T-cell (primary cell): Measurements from ENCODE around the gene ZGLP1. TPM values are rescaled to one million over a fixed set of nuclear protein-coding genes. Genes with fewer than 3 reads are reported as not detected.

Experiments used
- ATAC-seq, 4 experiments: fragments of 200-7000 bp in 3 of 4; fragments of 150-1000 bp in 1 of 4; cut with Tn5 transposase; replicated peaks in 1 of 4; 1 replicate in 3 of 4; 2 replicates in 1 of 4; pipeline ENCODE4 v1.10.0; 2021; ENCODE audit warnings: moderate library complexity in 3 of 4, mild to moderate bottlenecking in 2 of 4, moderate number of reproducible peaks in 1 of 4
- CTCF ChIA-PET, 2 donors: fragments of 300-600 bp; sonication (Branson Sonifier 250); formaldehyde crosslinking; loops; one replicate each; lab custom pipeline; 2022; ENCODE audit warnings: antibody characterized with exemption in 2 of 2; lab: Charles Lee
- POLR2A ChIA-PET, 2 donors: fragments of 300-600 bp; sonication (Branson Sonifier 250); formaldehyde crosslinking; loops; one replicate each; lab custom pipeline; 2022; ENCODE audit warnings: antibody characterized with exemption in 2 of 2; lab: Charles Lee
- DNase-seq, 35 experiments: peaks; one replicate each; pipeline versions ENCODE4 v3.0.0 to v3.0.0-alpha.2; 2013 to 2023
- H3K27ac ChIP-seq: one replicate; pipeline ENCODE4 v1.5.1; 2013; ENCODE audit warnings: low read length
- H3K27me3 ChIP-seq, 2 experiments: replicated peaks in 1 of 2; 1 replicate in 1 of 2; 2 replicates in 1 of 2; pipeline versions ENCODE4 v1.6.1 to v1.7.0; 2013; ENCODE audit warnings: low read length in 1 of 2, mixed read lengths in 1 of 2; ENCODE audit not compliant: control insufficient read depth in 2 of 2, insufficient read depth in 2 of 2; ENCODE audit errors: extremely low read depth in 1 of 2
- H3K36me3 ChIP-seq, 2 donors: 1 replicate in 1 of 2; 2 replicates in 1 of 2; pipeline versions ENCODE4 v1.6.1 to v1.7.0; 2013; ENCODE audit warnings: low read length in 1 of 2; ENCODE audit not compliant: control insufficient read depth in 2 of 2, insufficient read depth in 1 of 2; ENCODE audit errors: extremely low read depth in 1 of 2
- H3K4me1 ChIP-seq, 2 experiments: 1 replicate in 1 of 2; 2 replicates in 1 of 2; pipeline versions ENCODE4 v1.6.1 to v1.7.0; 2013; ENCODE audit warnings: low read length in 2 of 2, mixed read lengths in 1 of 2; ENCODE audit not compliant: insufficient read depth in 2 of 2, control insufficient read depth in 1 of 2; ENCODE audit errors: extremely low read depth in 1 of 2
- H3K4me3 ChIP-seq, 2 donors: 1 replicate in 1 of 2; 2 replicates in 1 of 2; pipeline versions ENCODE4 v1.5.1 to v1.7.0; 2013; ENCODE audit warnings: mild to moderate bottlenecking in 2 of 2, low read length in 1 of 2, moderate library complexity in 1 of 2; ENCODE audit not compliant: control insufficient read depth in 1 of 2; ENCODE audit errors: extremely low read depth in 1 of 2
- H3K9me3 ChIP-seq: 2 replicates; pipeline ENCODE4 v1.7.0; 2013
- H3K27ac Mint-ChIP-seq, 2 donors: one replicate each; pipeline ENCODE4 v1.8.0; 2020 to 2021; ENCODE audit warnings: mild to moderate bottlenecking in 2 of 2, mixed read lengths in 2 of 2
- H3K27me3 Mint-ChIP-seq, 2 donors: one replicate each; pipeline ENCODE4 v1.8.0; 2021 to 2022; ENCODE audit warnings: mixed read lengths in 2 of 2
- H3K36me3 Mint-ChIP-seq: one replicate; pipeline ENCODE4 v1.8.0; 2021; ENCODE audit warnings: mixed read lengths
- H3K4me1 Mint-ChIP-seq, 3 donors: one replicate each; pipeline ENCODE4 v1.8.0; 2020 to 2022; ENCODE audit warnings: mixed read lengths in 3 of 3, mild to moderate bottlenecking in 1 of 3
- H3K4me3 Mint-ChIP-seq, 3 donors: one replicate each; pipeline ENCODE4 v1.8.0; 2020 to 2022; ENCODE audit warnings: mild to moderate bottlenecking in 3 of 3, mixed read lengths in 3 of 3, moderate library complexity in 3 of 3
- H3K9me3 Mint-ChIP-seq, 3 donors: one replicate each; pipeline ENCODE4 v1.8.0; 2020 to 2022; ENCODE audit warnings: mixed read lengths in 3 of 3
- WGBS: methylation state at CpG from one replicate; pipeline ENCODE4 v1.1.5; 2013; ENCODE audit warnings: missing lambda C conversion rate; ENCODE audit not compliant: insufficient coverage; 5-methylcytosine and 5-hydroxymethylcytosine counted together
- total RNA-seq, 35 experiments: library from RNA in 6 of 35; stranded (reverse) in 6 of 35; fragments of 120-200 nt in 1 of 35; gene quantifications; one replicate each; pipeline versions ENCODE4 v1.2.1 to v1.2.4 and lab custom pipeline; 2013 to 2026

ZGLP1 gene
- total RNA-seq, 5 donors from 2014 or later (not counting 1 experiment from before 2014, with no cell fraction given) = 3.9 to 11.8 (median 8.1) TPM

DNA sequence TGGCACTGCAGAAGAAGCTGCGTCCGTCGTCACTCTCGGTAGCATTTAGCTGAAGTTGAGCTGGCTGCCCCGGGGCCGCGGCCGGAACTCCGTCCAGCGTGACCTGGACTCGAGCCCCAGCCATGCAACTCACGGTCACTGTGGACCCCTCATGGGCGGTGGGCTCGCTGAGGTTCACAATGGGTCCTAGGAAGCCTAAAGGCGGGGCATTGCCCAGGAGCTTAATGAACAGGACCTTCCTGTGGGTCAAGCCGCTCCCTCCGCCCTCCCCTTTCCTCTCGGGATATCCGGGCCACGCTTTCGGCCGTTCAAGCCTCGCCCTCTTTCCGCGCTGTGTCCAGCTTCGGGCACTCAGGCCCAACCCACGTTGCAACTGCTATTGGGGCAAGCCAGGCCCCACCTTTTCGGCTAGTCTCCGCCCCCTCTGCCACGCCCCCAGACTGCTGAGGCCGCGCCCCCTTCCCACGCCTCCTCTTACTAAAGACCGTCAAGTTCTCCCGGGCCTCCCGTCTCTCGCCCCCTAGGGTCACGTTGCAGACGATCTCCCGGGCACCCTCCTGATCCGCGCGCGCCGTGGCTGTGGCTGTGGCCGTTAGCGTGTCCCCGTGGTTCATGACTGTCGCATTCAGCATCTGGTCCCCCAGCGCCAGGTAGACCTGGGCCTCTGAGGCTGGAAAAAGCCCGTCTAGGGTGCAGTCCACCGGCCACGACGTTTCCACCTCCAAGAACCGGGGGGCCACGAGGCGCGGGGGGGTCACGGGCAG, 25.2 kb upstream of the ZGLP1 start:
- peak overlapping the region in 1 of 2 donors; percentile 34 for H3K27ac Mint-ChIP-seq
- no peaks in the 10 kb centered on the region for H3K27me3 Mint-ChIP-seq
- H3K4me1 Mint-ChIP-seq = peaks cover 43 to 54% (median 52%) of the 10 kb centered on the region in 3 donors
- H3K9me3 Mint-ChIP-seq = no peaks in the 10 kb centered on the region
- 91% methylated on average over 46 of the region's 59 CpGs for WGBS
- Histone ChIP-seq H3K27ac (no peak overlapping the region), H3K9me3 (no peaks in the 10 kb centered on the region), H3K4me1 (peaks cover 18 to 71% of the 10 kb centered on the region in 2 experiments), H3K27me3 (no peaks in the 10 kb centered on the region), H3K36me3 (peaks cover 26 to 32% of the 10 kb centered on the region in 2 donors), H3K4me3 (no peak overlapping the region)
- ATAC-seq (no peak), DNase-seq (peak in 17 of 35 experiments; percentile 8 to 41 (median 22))
- peak overlapping the region in 1 of 3 donors; percentile 93 for H3K4me3 Mint-ChIP-seq
- peaks cover 11% of the 10 kb centered on the region for H3K36me3 Mint-ChIP-seq
- ChIA-PET POLR2A (no interaction called here), CTCF (interaction anchor here in 1 of 2 donors (1.9 kb wide), 1 partner anchor 76 kb away, joined by 5 read pairs; no protein-coding TSS in a partner anchor)

GRCh38 chr19:10333758-10334587, 24.4 kb upstream of the ZGLP1 start:
- POLR2A ChIA-PET = interaction anchor here (0.6 kb wide), 5 partner anchors 26 to 301 kb away, joined by 3 to 8 read pairs (median 5); no protein-coding TSS in a partner anchor
- Mint-ChIP-seq H3K36me3 (peaks cover 11% of the 10 kb centered on the region), H3K27me3 (no peaks in the 10 kb centered on the region), H3K4me1 (peaks cover 35 to 46% (median 44%) of the 10 kb centered on the region in 3 donors), H3K9me3 (no peaks in the 10 kb centered on the region), H3K27ac (peak overlapping the region; percentile 94 to 97), H3K4me3 (peak overlapping the region; percentile 92 to 95 (median 93))
- Histone ChIP-seq H3K36me3 (peaks cover 34 to 40% of the 10 kb centered on the region in 2 donors), H3K27me3 (no peaks in the 10 kb centered on the region), H3K9me3 (no peaks in the 10 kb centered on the region), H3K27ac (peak overlapping the region; percentile 44), H3K4me1 (peaks cover 18 to 66% of the 10 kb centered on the region in 2 experiments), H3K4me3 (peak overlapping the region; percentile 71 to 89)
- DNase-seq (no peak), ATAC-seq (peak in 1 of 4 experiments; percentile 0)
- CTCF ChIA-PET = interaction anchor here in 1 of 2 donors (0.6 to 1.9 kb wide), 6 partner anchors 47 to 334 kb away, joined by 3 to 5 read pairs (median 4); partner anchors contain the start of genes ICAM1 and TYK2
- WGBS = 65% methylated on average over 44 of the region's 44 CpGs

- Mint-ChIP-seq H3K4me3 (peak within 1 kb of the TSS; percentile 92 to 95 (median 93)), H3K4me1 (peaks cover 27 to 38% (median 36%) of the 10 kb centered on the region in 3 donors), H3K36me3 (peaks cover 11% of the 10 kb centered on the region), H3K9me3 (no peaks in the 10 kb centered on the region), H3K27me3 (no peaks in the 10 kb centered on the region), H3K27ac (peak within 1 kb of the TSS; percentile 94 to 97)
- DNase-seq (peak; percentile 91 to 100 (median 97)), ATAC-seq (peak; percentile 93 to 99 (median 98))
- Histone ChIP-seq H3K27me3 (no peaks in the 10 kb centered on the region), H3K9me3 (no peaks in the 10 kb centered on the region), H3K4me1 (peaks cover 12 to 58% of the 10 kb centered on the region in 2 experiments), H3K4me3 (peak within 1 kb of the TSS; percentile 71 to 89), H3K36me3 (peaks cover 35 to 48% of the 10 kb centered on the region in 2 donors), H3K27ac (peak within 1 kb of the TSS; percentile 72)
- WGBS = under 1% methylated on average over 66 of the region's 82 CpGs
- ChIA-PET POLR2A (interaction anchor here (0.6 kb wide), 5 partner anchors 26 to 302 kb away, joined by 3 to 8 read pairs (median 5); no protein-coding TSS in a partner anchor), CTCF (interaction anchor here in 1 of 2 donors (0.6 to 1.9 kb wide), 6 partner anchors 47 to 333 kb away, joined by 3 to 5 read pairs (median 4); partner anchors contain the start of genes ICAM1 and TYK2)
These were observed 23.5 kb upstream of the ZGLP1 start, which contains the start of gene RAVER1 for GRCh38 chr19:10332965-10333757. Gene RAVER1, minus strand, starts transcription at chr19:10333529. Its CDS starts 22 bp downstream, at chr19:10333507.

DNA sequence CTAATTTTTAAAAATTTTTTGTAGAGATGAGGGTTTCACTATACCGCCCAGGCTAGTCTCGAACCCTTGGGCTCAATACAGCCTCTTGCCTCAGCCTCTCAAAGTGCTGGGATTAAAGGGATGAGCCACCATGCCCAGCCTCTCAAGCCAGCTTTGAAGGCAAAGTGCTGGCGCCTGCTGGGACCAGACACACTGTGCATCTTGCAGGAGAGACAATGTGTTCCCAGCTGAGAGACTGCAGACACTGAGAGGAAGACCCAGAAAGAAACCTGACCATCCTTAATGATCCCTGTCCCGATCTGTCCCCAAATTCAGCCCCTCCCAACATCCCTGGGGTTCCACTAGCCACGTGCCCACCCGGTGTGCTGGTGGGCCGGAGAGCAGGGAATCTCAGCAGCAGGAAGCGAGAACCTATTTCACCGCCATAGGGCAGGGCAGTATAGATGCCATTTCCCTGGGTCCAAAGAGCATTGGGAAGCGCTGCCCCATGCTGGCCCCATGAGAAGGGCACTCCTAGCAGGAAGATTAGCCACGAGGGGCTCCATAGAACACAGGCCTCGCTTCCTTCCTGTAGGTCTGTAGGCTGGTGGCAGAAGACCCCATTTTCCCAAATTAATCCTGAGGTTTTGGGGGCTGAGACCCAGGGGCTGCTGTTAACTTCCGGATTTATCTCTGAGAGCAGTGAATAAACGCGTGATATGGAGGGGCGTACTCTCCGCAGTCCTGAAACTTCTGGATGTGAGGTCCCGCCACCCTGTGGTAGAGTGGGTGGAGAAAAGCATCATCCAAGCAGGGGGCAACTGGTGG, 22.7 kb upstream of the ZGLP1 start:
- ATAC-seq (no peak), DNase-seq (no peak)
- no peaks in the 10 kb centered on the region for H3K9me3 ChIP-seq
- H3K36me3 ChIP-seq = peaks cover 40 to 53% of the 10 kb centered on the region in 2 donors
- no peaks in the 10 kb centered on the region for H3K27me3 Mint-ChIP-seq
- H3K27me3 ChIP-seq = no peaks in the 10 kb centered on the region
- H3K4me3 ChIP-seq = peak overlapping the region; percentile 71 to 89
- H3K9me3 Mint-ChIP-seq = no peaks in the 10 kb centered on the region
- ChIA-PET POLR2A (interaction anchor here in 1 of 2 donors (0.7 kb wide), 1 partner anchor 763 kb away, joined by 3 read pairs; no protein-coding TSS in a partner anchor), CTCF (interaction anchor here in 1 of 2 donors (0.6 to 1.9 kb wide), 2 partner anchors 33 to 74 kb away, joined by 3 to 5 read pairs; no protein-coding TSS in a partner anchor)
- peak overlapping the region; percentile 94 to 97 for H3K27ac Mint-ChIP-seq
- peaks cover 12 to 50% of the 10 kb centered on the region in 2 experiments for H3K4me1 ChIP-seq
- H3K36me3 Mint-ChIP-seq = peaks cover 11% of the 10 kb centered on the region
- H3K27ac ChIP-seq = peak overlapping the region; percentile 37
- peak overlapping the region; percentile 92 to 95 (median 93) for H3K4me3 Mint-ChIP-seq
- H3K4me1 Mint-ChIP-seq = peaks cover 27 to 36% (median 34%) of the 10 kb centered on the region in 3 donors
- WGBS = 70% methylated on average over 10 of the region's 18 CpGs

GRCh38 chr19:10329555-10329954, 19.9 kb upstream of the ZGLP1 start:
- no peak for DNase-seq
- H3K27ac Mint-ChIP-seq = no peak overlapping the region

More at GRCh38 chr19:10329555-10329954, 19.9 kb upstream of the ZGLP1 start:
- peaks cover 29 to 61% of the 10 kb centered on the region in 2 donors for H3K36me3 ChIP-seq
- H3K4me3 Mint-ChIP-seq = no peak overlapping the region
- H3K9me3 ChIP-seq = no peaks in the 10 kb centered on the region
- H3K4me3 ChIP-seq = no peak overlapping the region
- H3K36me3 Mint-ChIP-seq = peaks cover 12% of the 10 kb centered on the region
- H3K4me1 Mint-ChIP-seq = peaks cover 21 to 29% (median 26%) of the 10 kb centered on the region in 3 donors
- H3K27me3 ChIP-seq = no peaks in the 10 kb centered on the region
- H3K4me1 ChIP-seq = peaks cover 12 to 30% of the 10 kb centered on the region in 2 experiments
- CTCF ChIA-PET = interaction anchor here in 1 of 2 donors (0.7 kb wide), 1 partner anchor 489 kb away, joined by 3 read pairs; no protein-coding TSS in a partner anchor
- no peak overlapping the region for H3K27ac ChIP-seq
- no peaks in the 10 kb centered on the region for H3K27me3 Mint-ChIP-seq
- H3K9me3 Mint-ChIP-seq = no peaks in the 10 kb centered on the region
- 96% methylated on average over 12 of the region's 13 CpGs for WGBS
- ATAC-seq = no peak
- POLR2A ChIA-PET = no interaction called here
